ENCODE measurements around the gene TBXA2R. TPM values are rescaled to one million over a fixed set of nuclear protein-coding genes. Genes with fewer than 3 reads are reported as not detected.

TBXA2R gene
- total and polyA plus RNA-seq, 4 donors = 0.79 to 3.9 (median 2.2) TPM

GRCh38 chr19:3548606-3549005, 58.1 kb downstream of the TBXA2R start:
- WGBS (ENCODE audit: insufficient coverage) = 60% methylated on average over 10 of the region's 14 CpGs
- DNase-seq (ENCODE audit: low read depth in 4 of 6, low spot score in 6 of 6) = no peak
- Histone ChIP-seq H3K27ac (ENCODE audit: low read depth, low read length) (no peak overlapping the region), H3K4me1 (ENCODE audit: control insufficient read depth, insufficient read depth, low read length) (peaks cover 12% of the 10 kb centered on the region), H3K9me3 (ENCODE audit: control insufficient read depth, insufficient read depth, low read length) (no peaks in the 10 kb centered on the region), H3K36me3 (ENCODE audit: control insufficient read depth, insufficient read depth, low read length) (peaks cover 72% of the 10 kb centered on the region), H3K27me3 (ENCODE audit: control insufficient read depth, insufficient read depth, low read length) (no peaks in the 10 kb centered on the region), H3K4me3 (ENCODE audit: low read depth, low read length) (no peak overlapping the region)

GRCh38 chr19:3547767-3548282, 58.9 kb downstream of the TBXA2R start:
- Histone ChIP-seq H3K27ac (ENCODE audit: low read depth, low read length) (no peak overlapping the region), H3K4me1 (ENCODE audit: control insufficient read depth, insufficient read depth, low read length) (peaks cover 12% of the 10 kb centered on the region), H3K36me3 (ENCODE audit: control insufficient read depth, insufficient read depth, low read length) (peaks cover 80% of the 10 kb centered on the region), H3K9me3 (ENCODE audit: control insufficient read depth, insufficient read depth, low read length) (no peaks in the 10 kb centered on the region), H3K27me3 (ENCODE audit: control insufficient read depth, insufficient read depth, low read length) (no peaks in the 10 kb centered on the region), H3K4me3 (ENCODE audit: low read depth, low read length) (no peak overlapping the region)
- WGBS (ENCODE audit: insufficient coverage) = 89% methylated on average over 36 of the region's 36 CpGs
- no peak for DNase-seq (ENCODE audit: low read depth in 4 of 6, low spot score in 6 of 6)

- Histone ChIP-seq H3K4me3 (ENCODE audit: low read depth, low read length) (no peak overlapping the region), H3K27ac (ENCODE audit: low read depth, low read length) (no peak overlapping the region), H3K27me3 (ENCODE audit: control insufficient read depth, insufficient read depth, low read length) (no peaks in the 10 kb centered on the region), H3K36me3 (ENCODE audit: control insufficient read depth, insufficient read depth, low read length) (peaks cover 84% of the 10 kb centered on the region), H3K4me1 (ENCODE audit: control insufficient read depth, insufficient read depth, low read length) (peaks cover 12% of the 10 kb centered on the region), H3K9me3 (ENCODE audit: control insufficient read depth, insufficient read depth, low read length) (no peaks in the 10 kb centered on the region)
- WGBS (ENCODE audit: insufficient coverage) = 95% methylated on average over 15 of the region's 15 CpGs
- DNase-seq (ENCODE audit: low read depth in 4 of 6, low spot score in 6 of 6) = no peak
Observed at GRCh38 chr19:3547301-3547731, 59.4 kb downstream of the TBXA2R start.

- H3K4me3 ChIP-seq (ENCODE audit: low read depth, low read length) = no peak overlapping the region
- H3K9me3 ChIP-seq (ENCODE audit: control insufficient read depth, insufficient read depth, low read length) = no peaks in the 10 kb centered on the region
- no peak overlapping the region for H3K27ac ChIP-seq (ENCODE audit: low read depth, low read length)
- peaks cover 77% of the 10 kb centered on the region for H3K36me3 ChIP-seq (ENCODE audit: control insufficient read depth, insufficient read depth, low read length)
- H3K4me1 ChIP-seq (ENCODE audit: control insufficient read depth, insufficient read depth, low read length) = peaks cover 12% of the 10 kb centered on the region
- DNase-seq (ENCODE audit: low read depth in 4 of 6, low spot score in 6 of 6) = no peak
- 93% methylated on average over 22 of the region's 23 CpGs for WGBS (ENCODE audit: insufficient coverage)
- H3K27me3 ChIP-seq (ENCODE audit: control insufficient read depth, insufficient read depth, low read length) = no peaks in the 10 kb centered on the region
Observed at GRCh38 chr19:3546119-3546518, 60.6 kb downstream of the TBXA2R start.

- DNase-seq (ENCODE audit: low read depth in 4 of 6, low spot score in 6 of 6) = no peak
- H3K4me1 ChIP-seq (ENCODE audit: control insufficient read depth, insufficient read depth, low read length) = peaks cover 12% of the 10 kb centered on the region
- 87% methylated on average over 10 of the region's 10 CpGs for WGBS (ENCODE audit: insufficient coverage)
- no peaks in the 10 kb centered on the region for H3K27me3 ChIP-seq (ENCODE audit: control insufficient read depth, insufficient read depth, low read length)
- peaks cover 72% of the 10 kb centered on the region for H3K36me3 ChIP-seq (ENCODE audit: control insufficient read depth, insufficient read depth, low read length)
- no peaks in the 10 kb centered on the region for H3K9me3 ChIP-seq (ENCODE audit: control insufficient read depth, insufficient read depth, low read length)
- no peak overlapping the region for H3K4me3 ChIP-seq (ENCODE audit: low read depth, low read length)
- no peak overlapping the region for H3K27ac ChIP-seq (ENCODE audit: low read depth, low read length)
Observed at GRCh38 chr19:3545669-3546034, 61.0 kb downstream of the TBXA2R start.

- peak in 2 of 6 donors; percentile 18 to 56 for DNase-seq (ENCODE audit: low read depth in 4 of 6, low spot score in 6 of 6)
- peaks cover 70% of the 10 kb centered on the region for H3K36me3 ChIP-seq (ENCODE audit: control insufficient read depth, insufficient read depth, low read length)
- no peak overlapping the region for H3K27ac ChIP-seq (ENCODE audit: low read depth, low read length)
- H3K9me3 ChIP-seq (ENCODE audit: control insufficient read depth, insufficient read depth, low read length) = no peaks in the 10 kb centered on the region
- no peak overlapping the region for H3K4me3 ChIP-seq (ENCODE audit: low read depth, low read length)
- H3K27me3 ChIP-seq (ENCODE audit: control insufficient read depth, insufficient read depth, low read length) = no peaks in the 10 kb centered on the region
- peaks cover 12% of the 10 kb centered on the region for H3K4me1 ChIP-seq (ENCODE audit: control insufficient read depth, insufficient read depth, low read length)
- 54% methylated on average over 30 of the region's 30 CpGs for WGBS (ENCODE audit: insufficient coverage)
Observed at GRCh38 chr19:3544742-3545668, 61.7 kb downstream of the TBXA2R start.

Small RNA genes lying within 50 kb of the gene (small RNA-seq; reads per million reads assigned to genes)
- gene AC005786.1 (ENCODE audit: low replicate concordance) = not detected

Other genes with a start within 250 kb of the TBXA2R start
- gene NFIC, start 240.3 kb downstream of the TBXA2R start, total RNA-seq = 10 to 100 TPM; 17.2 to 26.1 TPM
- gene NFIC, start 240.3 kb downstream of the TBXA2R start, polyA plus RNA-seq (ENCODE audit: insufficient read length in 2 of 2) = 10 to 100 TPM; 54.7 to 56.2 TPM
- under 1 TPM in 1 of 2 donors, not detected in 1; 0.94 TPM for gene SMIM24, start 126.3 kb downstream of the TBXA2R start, total RNA-seq
- gene SMIM24, start 126.3 kb downstream of the TBXA2R start, polyA plus RNA-seq (ENCODE audit: insufficient read length in 2 of 2) = 1 to 10 TPM; 2.8 to 3.6 TPM
- gene SMIM44, start 123.4 kb downstream of the TBXA2R start, total RNA-seq = not detected
- not detected for gene SMIM44, start 123.4 kb downstream of the TBXA2R start, polyA plus RNA-seq (ENCODE audit: insufficient read length in 2 of 2)
- gene DOHH, start 106.2 kb downstream of the TBXA2R start, total RNA-seq = 1 to 10 TPM; 7.1 to 9.0 TPM
- gene DOHH, start 106.2 kb downstream of the TBXA2R start, polyA plus RNA-seq (ENCODE audit: insufficient read length in 2 of 2) = 10 to 100 TPM; 20.3 to 23.0 TPM
- 10 to 100 TPM; 35.4 to 38.9 TPM for gene FZR1, start 100.6 kb downstream of the TBXA2R start, total RNA-seq
- 100 to 1,000 TPM in 1 of 2 donors, 10 to 100 TPM in 1; 89.4 to 111 TPM for gene FZR1, start 100.6 kb downstream of the TBXA2R start, polyA plus RNA-seq (ENCODE audit: insufficient read length in 2 of 2)
- 1 to 10 TPM in 1 of 2 donors, not detected in 1; 2.1 TPM for gene TEKTIP1, start 67.7 kb downstream of the TBXA2R start, total RNA-seq
- 10 to 100 TPM in 1 of 2 donors, 1 to 10 TPM in 1; 9.6 to 13.0 TPM for gene TEKTIP1, start 67.7 kb downstream of the TBXA2R start, polyA plus RNA-seq (ENCODE audit: insufficient read length in 2 of 2)
- gene MFSD12, start 49.3 kb downstream of the TBXA2R start, total RNA-seq = 10 to 100 TPM; 42.5 to 44.6 TPM
- gene MFSD12, start 49.3 kb downstream of the TBXA2R start, polyA plus RNA-seq (ENCODE audit: insufficient read length in 2 of 2) = 100 to 1,000 TPM in 1 of 2 donors, 10 to 100 TPM in 1; 86.5 to 107 TPM
- gene HMG20B, start 33.9 kb downstream of the TBXA2R start, total RNA-seq = 10 to 100 TPM; 25.7 to 87.6 TPM
- 10 to 100 TPM; 63.7 to 72.5 TPM for gene HMG20B, start 33.9 kb downstream of the TBXA2R start, polyA plus RNA-seq (ENCODE audit: insufficient read length in 2 of 2)
- under 1 TPM; 0.20 to 0.55 TPM for gene GIPC3, start 21.4 kb downstream of the TBXA2R start, total RNA-seq
- gene GIPC3, start 21.4 kb downstream of the TBXA2R start, polyA plus RNA-seq (ENCODE audit: insufficient read length in 2 of 2) = 1 to 10 TPM; 1.5 to 1.9 TPM
- 10 to 100 TPM; 11.0 to 28.4 TPM for gene CACTIN, start 19.9 kb upstream of the TBXA2R start, total RNA-seq
- gene CACTIN, start 19.9 kb upstream of the TBXA2R start, polyA plus RNA-seq (ENCODE audit: insufficient read length in 2 of 2) = 10 to 100 TPM; 27.5 to 32.6 TPM
- 10 to 100 TPM; 25.4 to 34.5 TPM for gene PIP5K1C, start 93.6 kb upstream of the TBXA2R start, total RNA-seq
- gene PIP5K1C, start 93.6 kb upstream of the TBXA2R start, polyA plus RNA-seq (ENCODE audit: insufficient read length in 2 of 2) = 10 to 100 TPM; 77.5 to 91.1 TPM
- gene TJP3, start 101.5 kb upstream of the TBXA2R start, total RNA-seq = 1 to 10 TPM in 1 of 2 donors, under 1 TPM in 1; 0.30 to 5.0 TPM
- gene TJP3, start 101.5 kb upstream of the TBXA2R start, polyA plus RNA-seq (ENCODE audit: insufficient read length in 2 of 2) = 1 to 10 TPM in 1 of 2 donors, under 1 TPM in 1; 1.00 to 2.5 TPM
- gene APBA3, start 154.8 kb upstream of the TBXA2R start, total RNA-seq = 10 to 100 TPM; 16.6 to 19.9 TPM
- gene APBA3, start 154.8 kb upstream of the TBXA2R start, polyA plus RNA-seq (ENCODE audit: insufficient read length in 2 of 2) = 10 to 100 TPM; 20.4 to 27.3 TPM
- 10 to 100 TPM; 33.2 to 77.8 TPM for gene MRPL54, start 155.8 kb upstream of the TBXA2R start, total RNA-seq
- gene MRPL54, start 155.8 kb upstream of the TBXA2R start, polyA plus RNA-seq (ENCODE audit: insufficient read length in 2 of 2) = 10 to 100 TPM; 43.1 TPM
- not detected for gene RAX2, start 165.4 kb upstream of the TBXA2R start, total RNA-seq
- under 1 TPM in 1 of 2 donors, not detected in 1; 0.09 TPM for gene RAX2, start 165.4 kb upstream of the TBXA2R start, polyA plus RNA-seq (ENCODE audit: insufficient read length in 2 of 2)
- gene MATK, start 179.5 kb upstream of the TBXA2R start, total RNA-seq = 10 to 100 TPM; 11.5 to 22.8 TPM
- gene MATK, start 179.5 kb upstream of the TBXA2R start, polyA plus RNA-seq (ENCODE audit: insufficient read length in 2 of 2) = 10 to 100 TPM; 61.0 to 62.5 TPM

Data from spinal cord (tissue), 10 donors.